HG03460 (cell line): ENCODE measurements around the gene GCAT.

Experiments
- ATAC-seq: cut with Tn5 transposase; IDR thresholded peaks from one replicate; pipeline ENCODE4 v1.9.1; 2021; ENCODE audit not compliant: unreplicated experiment

Gene GCAT

GRCh38 chr22:37809672-37810333 lies 2.1 kb downstream of the GCAT start:
- ATAC-seq, result no peak

- ATAC-seq, result no peak
These were observed 4.1 kb downstream of the GCAT start for GRCh38 chr22:37811867-37812266.

GRCh38 chr22:37812869-37813678 lies 5.3 kb downstream of the GCAT start:
- ATAC-seq, result no peak

GRCh38 chr22:37815593-37815992 lies 7.9 kb downstream of the GCAT start:
- no peak for ATAC-seq

GRCh38 chr22:37816543-37817180 lies 8.9 kb downstream of the GCAT start:
- no peak for ATAC-seq

- ATAC-seq, result no peak
These were observed 10.1 kb downstream of the GCAT start for GRCh38 chr22:37817705-37818408.

- no peak for ATAC-seq
These were observed 10.8 kb downstream of the GCAT start for GRCh38 chr22:37818409-37819104.

- ATAC-seq, result no peak
These were observed 11.3 kb downstream of the GCAT start for GRCh38 chr22:37819105-37819433.

- ATAC-seq, result no peak
These were observed 12.6 kb downstream of the GCAT start for GRCh38 chr22:37820350-37820749.

GRCh38 chr22:37822079-37822833 lies 14.5 kb downstream of the GCAT start:
- no peak for ATAC-seq

GRCh38 chr22:37823134-37823985 lies 15.6 kb downstream of the GCAT start, which contains the start of gene GALR3:
TSS of gene GALR3 (plus strand) at chr22:37823382. CDS start at chr22:37823407, 25 bp downstream.
- ATAC-seq, result no peak

- ATAC-seq, result no peak
These were observed 17.2 kb downstream of the GCAT start for GRCh38 chr22:37824674-37825641.

GRCh38 chr22:37827056-37827455 lies 19.3 kb downstream of the GCAT start:
- no peak for ATAC-seq

- no peak for ATAC-seq
These were observed 22.5 kb downstream of the GCAT start for GRCh38 chr22:37830093-37830842.

GRCh38 chr22:37831472-37831871 lies 23.7 kb downstream of the GCAT start:
- no peak for ATAC-seq

- ATAC-seq, result no peak
These were observed 24.5 kb downstream of the GCAT start for GRCh38 chr22:37832022-37832857.
